ENCODE data around the gene NAGLU.
"Not testable (repeated sequence)": the region's sequence is repeated elsewhere in the genome, so short reads cannot be mapped to it uniquely, and the experiment has no call there.

The NAGLU gene

GRCh38 chr17:42545755-42546505 lies 9.9 kb downstream of the NAGLU start:
- not testable (repeated sequence) for DNase-seq

- no peak for DNase-seq
Observed at GRCh38 chr17:42547001-42547461, 11.0 kb downstream of the NAGLU start.

GRCh38 chr17:42547698-42548069 lies 11.6 kb downstream of the NAGLU start:
- DNase-seq: no peak

GRCh38 chr17:42548070-42548837 lies 12.2 kb downstream of the NAGLU start:
- DNase-seq: no peak

- DNase-seq: no peak
Observed at GRCh38 chr17:42548993-42549755, 13.1 kb downstream of the NAGLU start.

GRCh38 chr17:42552736-42553135 lies 16.7 kb downstream of the NAGLU start, which contains the start of gene HSD17B1:
TSS of gene HSD17B1 (plus strand) at chr17:42552923. CDS start at chr17:42552934, 11 bp downstream.
- DNase-seq: not testable (repeated sequence)

GRCh38 chr17:42553161-42553818 lies 17.2 kb downstream of the NAGLU start:
- DNase-seq: no peak

GRCh38 chr17:42553866-42554249 lies 17.8 kb downstream of the NAGLU start:
- no peak for DNase-seq

- DNase-seq: peak; percentile 64 to 74
Observed at GRCh38 chr17:42554250-42555121, 18.4 kb downstream of the NAGLU start.

GRCh38 chr17:42555122-42555622 lies 19.1 kb downstream of the NAGLU start:
- DNase-seq: no peak

- DNase-seq: not testable (repeated sequence)
Observed at GRCh38 chr17:42555961-42556617, 20.0 kb downstream of the NAGLU start.

- DNase-seq: no peak
Observed at GRCh38 chr17:42559075-42559474, 23.0 kb downstream of the NAGLU start.

- no peak for DNase-seq
Observed at GRCh38 chr17:42560246-42560645, 24.2 kb downstream of the NAGLU start.

- peak; percentile 96 to 98 for DNase-seq
Observed at GRCh38 chr17:42561897-42562387, 25.9 kb downstream of the NAGLU start, which contains the start of gene COASY. TSS of gene COASY (plus strand) at chr17:42562148. CDS start at chr17:42562623, 475 bp downstream.

- DNase-seq: no peak
Observed at GRCh38 chr17:42562388-42563142, 26.5 kb downstream of the NAGLU start.

GRCh38 chr17:42563143-42563509 lies 27.1 kb downstream of the NAGLU start:
- DNase-seq: no peak

GRCh38 chr17:42563543-42563942 lies 27.5 kb downstream of the NAGLU start:
- no peak for DNase-seq

- DNase-seq: no peak
Observed at GRCh38 chr17:42563950-42564349, 27.9 kb downstream of the NAGLU start.

GRCh38 chr17:42564815-42565522 lies 28.9 kb downstream of the NAGLU start:
- no peak for DNase-seq
